ENCODE results near the gene ATXN2. TPM values are rescaled to one million over a fixed set of nuclear protein-coding genes. Genes with fewer than 3 reads are reported as not detected.

ATXN2 gene
- total RNA-seq, 1 donor from 2014 or later, result 70.3 TPM

DNA sequence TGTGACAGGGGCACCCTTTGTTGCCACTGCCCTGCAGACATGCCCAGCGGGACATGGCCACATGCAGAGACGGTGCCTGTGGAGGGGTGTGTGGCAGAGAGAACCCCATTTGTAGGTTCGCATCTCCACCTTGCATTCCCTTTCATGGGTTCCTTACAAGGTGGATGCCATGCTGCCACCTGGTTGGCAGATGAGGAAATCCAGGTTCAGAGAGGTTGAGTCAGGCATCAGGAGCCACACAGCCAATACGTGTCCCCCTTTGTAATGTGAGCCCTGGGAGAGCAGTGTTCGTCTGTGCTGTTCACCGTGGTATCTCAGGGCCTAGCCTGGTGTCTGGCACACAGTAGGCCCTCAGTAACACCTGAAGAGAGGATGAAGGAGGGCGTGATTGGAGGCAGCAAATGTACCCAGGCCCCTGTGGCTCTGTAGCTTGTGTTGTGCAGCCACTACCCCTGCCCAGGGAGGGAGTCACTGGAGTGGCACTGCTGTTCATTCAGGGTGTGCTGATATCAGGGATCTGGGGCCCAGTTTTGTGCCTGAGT lies 184.3 kb downstream of the ATXN2 start:
- H3K4me1 ChIP-seq, result peaks cover 44% of the 10 kb centered on the region

DNA sequence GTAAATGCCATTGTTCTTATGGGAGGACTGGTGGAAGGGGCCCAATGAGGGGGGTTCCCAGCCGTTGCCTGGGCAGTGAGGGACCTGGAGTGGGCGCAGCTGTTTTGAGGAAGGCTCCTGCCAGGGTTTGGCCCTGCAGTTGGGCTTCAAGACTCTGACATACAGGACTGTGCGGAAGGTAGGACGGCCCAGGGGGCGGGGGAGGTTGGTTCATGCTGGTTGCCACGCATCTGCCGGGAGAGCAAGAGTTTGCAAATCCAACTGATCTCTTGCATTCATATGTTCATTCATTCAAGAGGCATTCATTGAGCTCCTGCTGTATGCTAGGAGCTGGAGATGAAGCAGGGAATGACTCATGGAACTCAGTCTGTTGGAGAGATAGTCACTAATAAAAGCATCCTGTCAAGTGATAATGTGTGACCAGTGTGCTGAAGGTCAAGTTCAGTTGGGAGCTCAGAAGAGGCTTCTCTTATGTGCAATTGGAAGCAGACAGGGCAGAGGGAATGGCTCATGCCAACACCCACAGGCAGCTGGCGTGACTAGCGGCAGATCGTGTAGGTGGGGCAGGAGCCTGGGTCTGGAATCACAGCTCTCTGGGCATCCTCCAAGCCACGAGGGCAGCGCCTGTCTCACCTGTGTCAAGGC lies 185.6 kb downstream of the ATXN2 start:
- Histone ChIP-seq H3K36me3 (peaks cover 10% of the 10 kb centered on the region), H3K4me1 (peaks cover 56% of the 10 kb centered on the region), H3K9me3 (no peaks in the 10 kb centered on the region), H3K27me3 (ENCODE audit: low read depth) (no peaks in the 10 kb centered on the region), H3K4me3 (no peak overlapping the region), H3K27ac (no peak overlapping the region)
- DNase-seq (peak; percentile 51), ATAC-seq (no peak)
- TF ChIP-seq, protein P1, sequence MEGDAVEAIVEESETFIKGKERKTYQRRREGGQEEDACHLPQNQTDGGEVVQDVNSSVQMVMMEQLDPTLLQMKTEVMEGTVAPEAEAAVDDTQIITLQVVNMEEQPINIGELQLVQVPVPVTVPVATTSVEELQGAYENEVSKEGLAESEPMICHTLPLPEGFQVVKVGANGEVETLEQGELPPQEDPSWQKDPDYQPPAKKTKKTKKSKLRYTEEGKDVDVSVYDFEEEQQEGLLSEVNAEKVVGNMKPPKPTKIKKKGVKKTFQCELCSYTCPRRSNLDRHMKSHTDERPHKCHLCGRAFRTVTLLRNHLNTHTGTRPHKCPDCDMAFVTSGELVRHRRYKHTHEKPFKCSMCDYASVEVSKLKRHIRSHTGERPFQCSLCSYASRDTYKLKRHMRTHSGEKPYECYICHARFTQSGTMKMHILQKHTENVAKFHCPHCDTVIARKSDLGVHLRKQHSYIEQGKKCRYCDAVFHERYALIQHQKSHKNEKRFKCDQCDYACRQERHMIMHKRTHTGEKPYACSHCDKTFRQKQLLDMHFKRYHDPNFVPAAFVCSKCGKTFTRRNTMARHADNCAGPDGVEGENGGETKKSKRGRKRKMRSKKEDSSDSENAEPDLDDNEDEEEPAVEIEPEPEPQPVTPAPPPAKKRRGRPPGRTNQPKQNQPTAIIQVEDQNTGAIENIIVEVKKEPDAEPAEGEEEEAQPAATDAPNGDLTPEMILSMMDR (IDR thresholded peaks at IDR 0.05), result no peak
- intact Hi-C loops (cut with DNase I), result no loop called here

More for the DNA sequence above, 184.3 kb downstream of the ATXN2 start:
- TF ChIP-seq, protein P1 (IDR thresholded peaks at IDR 0.05), result no peak
- no peaks in the 10 kb centered on the region for H3K27me3 ChIP-seq (ENCODE audit: low read depth)
- intact Hi-C loops (cut with DNase I), result no loop called here
- ATAC-seq (no peak), DNase-seq (no peak)
- H3K4me3 ChIP-seq, result no peak overlapping the region
- H3K27ac ChIP-seq, result no peak overlapping the region
- no peaks in the 10 kb centered on the region for H3K9me3 ChIP-seq
- H3K36me3 ChIP-seq, result peaks cover 23% of the 10 kb centered on the region

DNA sequence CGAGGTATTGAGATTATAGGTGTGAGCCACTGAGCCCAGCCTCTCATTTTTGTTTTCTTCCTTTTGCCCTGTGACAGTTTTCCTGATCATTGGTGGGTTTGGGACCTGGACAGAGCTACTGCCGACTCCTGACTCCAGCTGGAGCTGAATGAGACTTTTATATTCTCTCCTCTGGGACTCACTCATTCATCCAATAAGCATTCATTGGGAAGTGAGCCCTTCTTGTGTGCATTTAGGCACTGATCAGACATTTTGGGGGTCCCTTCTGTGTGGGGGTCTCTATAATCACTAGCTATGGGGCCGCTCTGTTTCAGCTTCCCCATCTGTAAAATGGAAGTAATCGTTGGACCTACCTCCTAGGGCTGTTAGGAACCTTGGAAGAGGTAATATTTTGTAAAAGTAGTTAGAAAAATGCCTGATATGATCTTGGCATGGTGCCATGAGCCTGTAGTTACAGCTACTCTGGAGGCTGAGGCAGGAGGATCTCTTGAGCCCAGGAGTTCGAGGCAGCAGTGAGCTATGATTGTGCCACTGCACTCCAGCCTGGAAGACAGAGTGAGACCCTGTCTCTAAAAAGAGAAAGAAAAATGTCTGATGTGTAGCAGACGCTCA lies 186.2 kb downstream of the ATXN2 start:
- ATAC-seq (no peak), DNase-seq (no peak)
- TF ChIP-seq, protein P1 (IDR thresholded peaks at IDR 0.05), result no peak
- peaks cover 62% of the 10 kb centered on the region for H3K4me1 ChIP-seq
- no peaks in the 10 kb centered on the region for H3K9me3 ChIP-seq
- H3K36me3 ChIP-seq, result peaks cover 6% of the 10 kb centered on the region
- intact Hi-C loops (cut with DNase I), result no loop called here
- peak overlapping the region; percentile 86 for H3K27ac ChIP-seq
- H3K27me3 ChIP-seq (ENCODE audit: low read depth), result no peaks in the 10 kb centered on the region
- H3K4me3 ChIP-seq, result no peak overlapping the region

DNA sequence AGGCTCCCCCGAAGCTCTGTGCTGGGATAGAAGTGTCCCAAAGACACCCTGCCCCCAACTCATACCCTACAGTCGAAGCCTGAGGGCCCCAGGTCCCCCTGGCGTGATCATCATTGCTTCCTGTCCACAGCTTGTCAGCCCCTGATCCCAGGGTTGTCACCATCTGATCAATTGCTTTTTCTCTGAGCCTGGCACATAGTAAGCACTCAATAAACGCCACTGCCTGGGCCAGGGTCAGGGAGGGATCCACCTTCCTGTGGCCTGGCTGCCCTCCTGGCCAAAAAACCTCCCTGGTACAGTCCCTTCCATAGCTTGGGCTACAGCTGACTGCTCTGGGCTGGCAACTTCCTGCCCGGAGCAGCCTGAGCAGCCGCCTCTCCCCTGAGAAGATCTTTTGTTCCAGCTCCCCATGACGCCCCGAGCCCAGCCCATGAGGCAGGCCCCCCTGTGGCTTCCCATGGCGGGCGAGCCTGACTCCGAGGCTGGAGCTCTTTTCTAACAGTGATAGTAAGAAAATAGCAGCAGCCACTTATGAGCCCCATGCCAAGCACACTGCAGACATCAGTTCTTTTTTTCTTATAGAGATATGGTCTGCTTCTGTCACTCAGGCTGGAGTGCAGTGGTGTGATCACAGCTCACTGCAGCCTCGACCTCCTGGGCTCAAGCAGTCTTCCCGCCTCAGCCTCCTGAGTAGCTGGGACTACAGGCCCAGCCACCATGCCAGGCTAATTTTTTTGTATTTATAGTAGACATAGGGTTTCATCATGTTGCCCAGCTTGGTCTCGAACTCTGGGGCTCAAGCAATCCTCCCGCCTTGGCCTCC lies 186.9 kb downstream of the ATXN2 start:
- H3K27ac ChIP-seq, result peak overlapping the region; percentile 86
- DNase-seq (no peak), ATAC-seq (no peak)
- H3K27me3 ChIP-seq (ENCODE audit: low read depth), result no peaks in the 10 kb centered on the region
- no peak overlapping the region for H3K4me3 ChIP-seq
- intact Hi-C loops (cut with DNase I), result no loop called here
- H3K9me3 ChIP-seq, result no peaks in the 10 kb centered on the region
- peaks cover 69% of the 10 kb centered on the region for H3K4me1 ChIP-seq
- peaks cover 4% of the 10 kb centered on the region for H3K36me3 ChIP-seq
- TF ChIP-seq, protein P1 (IDR thresholded peaks at IDR 0.05), result no peak

DNA sequence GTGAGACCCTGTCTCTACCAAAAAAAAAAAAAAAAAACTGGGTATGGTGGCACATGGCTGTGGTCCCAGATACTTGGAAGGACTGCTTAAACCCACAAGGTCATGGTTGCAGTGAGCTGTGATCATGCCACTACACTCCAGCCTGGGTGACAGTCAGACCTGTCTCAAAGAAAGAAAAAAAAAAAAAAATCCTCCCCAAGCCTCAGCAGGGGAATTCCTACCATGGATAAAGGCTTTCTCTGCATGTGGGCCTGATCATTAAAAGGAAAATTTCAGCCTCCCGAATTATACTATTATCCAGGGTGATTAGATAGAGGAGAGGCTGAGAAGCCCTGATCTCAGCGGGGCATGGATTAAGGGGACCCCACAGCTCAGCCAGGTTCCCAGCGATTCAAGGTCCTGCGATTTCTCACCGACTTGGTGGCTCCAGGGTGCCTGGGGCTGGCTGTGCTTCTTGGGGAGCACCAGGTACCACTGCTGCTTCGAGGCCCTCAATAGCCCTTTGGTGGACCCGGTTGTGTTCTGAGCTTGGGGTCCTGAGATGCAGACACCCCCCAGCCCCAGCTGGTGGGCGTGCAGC lies 187.8 kb downstream of the ATXN2 start:
- TF ChIP-seq, protein P1 (IDR thresholded peaks at IDR 0.05), result no peak
- ATAC-seq, result no peak
- intact Hi-C loops (cut with DNase I), result no loop called here
- Histone ChIP-seq H3K27ac (peak overlapping the region; percentile 86), H3K36me3 (peaks cover 2% of the 10 kb centered on the region), H3K4me1 (peaks cover 78% of the 10 kb centered on the region), H3K4me3 (no peak overlapping the region), H3K27me3 (ENCODE audit: low read depth) (no peaks in the 10 kb centered on the region), H3K9me3 (no peaks in the 10 kb centered on the region)
- no peak for DNase-seq
